Right renal pelvis (tissue), 4 donors: ENCODE data around the gene CELF2. TPM values are rescaled to one million over a fixed set of nuclear protein-coding genes. Genes with fewer than 3 reads are reported as not detected.

Experiments used
- DNase-seq, 4 donors: peaks; one replicate each; pipeline ENCODE4 v3.0.0-alpha.2; 2013; ENCODE audit warnings: low read depth in 4 of 4, low spot score in 3 of 4, missing footprints in 1 of 4
- polyA plus RNA-seq, 4 donors: library from polyadenylated mRNA; unstranded; fragments of 120-200 nt; gene quantifications; one replicate each; pipeline ENCODE4 v1.2.1, GENCODE V29; 2013; ENCODE audit not compliant: insufficient read length in 4 of 4

The CELF2 gene
- polyA plus RNA-seq, 4 donors, result 12.0 to 14.5 (median 12.3) TPM

- DNase-seq, result no peak
Measured at GRCh38 chr10:11189582-11190376, 172.1 kb downstream of the CELF2 start.

GRCh38 chr10:11191190-11191589 is 173.5 kb downstream of the CELF2 start:
- DNase-seq, result no peak

GRCh38 chr10:11191678-11192077 is 174.0 kb downstream of the CELF2 start:
- no peak for DNase-seq

- DNase-seq, result no peak
Measured at GRCh38 chr10:11192304-11193000, 174.8 kb downstream of the CELF2 start.

DNA sequence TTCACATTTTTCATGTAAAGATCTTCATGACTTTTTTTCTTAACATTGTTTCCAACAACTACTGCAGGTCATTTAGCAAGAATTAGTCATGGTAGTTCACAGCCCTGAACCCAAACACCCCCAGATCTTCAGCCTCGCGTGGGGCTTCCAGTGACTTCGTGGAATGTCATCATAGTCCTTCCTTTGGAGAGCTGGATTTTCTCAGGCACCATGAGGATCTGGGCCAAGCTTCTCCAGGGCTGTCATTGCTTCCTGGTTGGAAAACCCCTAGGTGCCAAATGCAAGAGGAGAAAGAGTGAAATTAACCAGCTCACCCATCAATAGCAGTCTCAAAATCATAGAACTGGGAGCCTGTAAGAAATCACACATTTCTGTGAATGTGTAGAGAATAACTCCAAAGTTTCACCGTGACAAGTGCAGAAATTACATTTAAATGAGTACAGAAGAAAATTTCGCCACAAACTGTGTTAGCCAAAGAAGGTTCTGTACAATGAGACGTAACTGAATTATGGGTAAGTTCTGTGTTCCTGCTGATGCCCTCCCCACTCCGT is 175.4 kb downstream of the CELF2 start:
- DNase-seq, result no peak

GRCh38 chr10:11194859-11195586 is 177.4 kb downstream of the CELF2 start:
- no peak for DNase-seq

DNA sequence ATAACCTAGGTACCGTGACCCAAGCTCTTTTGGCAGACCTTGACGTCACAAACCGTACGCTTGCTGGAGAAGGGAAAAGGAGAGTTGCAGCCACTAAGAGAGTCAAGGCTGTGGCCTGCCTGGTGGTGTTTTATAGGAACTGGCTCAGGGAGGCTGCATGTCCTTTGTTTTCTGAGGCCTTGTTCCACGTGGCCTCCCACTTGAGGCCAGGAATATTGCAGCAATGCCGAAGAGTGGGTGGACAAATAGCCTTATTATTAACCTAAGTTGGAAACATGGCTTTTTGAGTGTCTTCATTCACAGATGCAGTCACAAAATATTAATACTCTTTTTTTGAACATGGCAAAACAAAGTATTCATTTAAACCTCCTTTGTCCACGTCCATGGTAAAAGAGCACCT is 178.0 kb downstream of the CELF2 start:
- no peak for DNase-seq

GRCh38 chr10:11197266-11197712 is 179.6 kb downstream of the CELF2 start:
- DNase-seq, result no peak

DNA sequence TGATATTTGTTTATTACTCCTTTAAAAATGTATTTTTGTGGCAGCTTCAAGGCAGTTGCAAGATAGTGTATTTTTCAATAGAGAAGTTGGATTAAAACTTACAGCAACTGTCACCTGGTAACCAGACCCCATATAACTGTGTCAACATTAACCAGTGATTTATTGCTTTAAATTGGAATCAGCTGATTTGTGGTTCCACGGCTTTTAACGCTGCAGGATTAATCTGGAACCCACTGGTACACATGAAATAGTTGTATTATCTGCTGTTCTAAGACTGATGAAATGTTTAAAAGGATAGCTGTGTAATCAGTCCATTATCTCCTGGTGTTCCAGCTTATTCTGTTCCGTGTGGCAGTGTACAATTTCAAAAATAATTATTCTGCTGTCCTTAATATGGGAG is 180.2 kb downstream of the CELF2 start:
- no peak for DNase-seq

GRCh38 chr10:11201911-11202310 is 184.2 kb downstream of the CELF2 start:
- no peak for DNase-seq

GRCh38 chr10:11204351-11204942 is 186.8 kb downstream of the CELF2 start:
- peak in 2 of 4 donors; percentile 26 to 47 for DNase-seq

GRCh38 chr10:11205030-11205772 is 187.5 kb downstream of the CELF2 start:
- no peak for DNase-seq

DNA sequence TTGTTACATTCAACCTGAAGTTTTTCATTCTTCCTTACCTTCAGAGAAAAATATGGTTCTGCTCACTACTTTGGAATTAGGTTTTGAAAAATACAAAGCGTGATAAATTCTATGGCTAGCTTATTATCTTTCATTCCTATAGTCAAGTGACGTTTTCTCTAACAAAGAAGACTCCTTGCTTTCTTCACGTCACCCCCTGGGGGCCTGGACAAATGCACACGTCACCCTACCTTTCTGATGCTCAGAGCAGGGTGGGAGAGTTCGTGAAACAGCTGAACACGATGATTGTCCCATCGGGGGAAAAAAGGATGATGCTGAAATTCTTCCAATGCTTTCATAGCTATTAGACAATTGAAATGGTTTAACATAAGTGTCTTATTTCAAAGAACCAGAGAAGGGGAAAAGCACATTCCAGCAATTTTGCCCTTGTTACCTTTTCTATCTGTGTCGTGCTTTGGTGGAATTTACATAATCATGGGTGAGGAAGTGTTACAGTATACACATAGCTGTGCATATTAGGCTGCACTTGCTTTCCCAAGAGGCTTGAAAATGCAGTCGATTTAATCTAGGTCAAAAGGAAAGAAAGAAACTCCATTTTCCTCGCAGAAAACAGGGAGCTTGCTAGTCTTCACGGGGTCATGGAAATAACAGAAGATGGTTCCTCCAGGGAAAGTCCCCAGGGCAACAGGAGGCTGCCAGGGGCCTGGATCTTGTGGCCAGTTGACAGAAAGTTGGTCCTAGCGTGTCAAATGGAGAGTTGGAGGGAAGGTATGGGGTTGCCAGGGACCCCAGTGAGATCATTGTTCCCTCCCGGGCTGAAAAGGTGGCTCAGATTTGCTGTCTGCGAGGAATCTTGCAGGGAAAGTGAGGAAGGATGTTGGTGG is 189.2 kb downstream of the CELF2 start:
- no peak for DNase-seq

DNA sequence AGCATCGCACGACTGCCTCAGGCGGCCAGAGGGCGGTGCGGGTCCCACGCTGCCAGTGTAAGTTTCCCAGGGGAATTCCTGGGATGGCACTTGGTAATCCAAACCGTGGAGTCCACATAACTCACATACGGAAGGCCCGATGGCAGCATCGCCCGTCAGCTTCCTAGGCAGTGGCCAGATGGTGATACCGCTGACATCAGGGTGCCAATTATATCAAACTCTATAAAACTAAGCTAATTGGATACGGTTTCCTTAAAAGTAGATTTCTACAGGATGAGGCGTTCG is 189.8 kb downstream of the CELF2 start:
- DNase-seq, result no peak

DNA sequence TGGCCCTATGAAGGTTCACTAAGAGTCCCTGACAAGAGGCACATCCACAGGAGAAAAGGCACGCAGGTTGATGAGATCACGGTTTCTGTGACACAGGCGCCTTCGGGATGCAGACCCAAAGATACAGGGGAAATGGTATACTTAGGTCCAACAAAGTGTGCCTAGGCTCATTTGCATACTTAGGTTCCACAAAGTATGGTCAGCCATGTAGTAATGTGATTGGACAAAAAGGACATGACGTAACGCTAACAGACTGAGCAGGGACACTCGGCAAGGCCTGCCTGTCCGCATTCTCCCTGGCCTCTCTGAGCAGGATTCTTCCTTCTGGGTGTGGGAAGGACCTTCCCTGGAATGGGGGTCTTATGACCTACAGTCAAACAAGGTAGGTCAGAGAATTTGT is 190.6 kb downstream of the CELF2 start:
- no peak for DNase-seq

DNA sequence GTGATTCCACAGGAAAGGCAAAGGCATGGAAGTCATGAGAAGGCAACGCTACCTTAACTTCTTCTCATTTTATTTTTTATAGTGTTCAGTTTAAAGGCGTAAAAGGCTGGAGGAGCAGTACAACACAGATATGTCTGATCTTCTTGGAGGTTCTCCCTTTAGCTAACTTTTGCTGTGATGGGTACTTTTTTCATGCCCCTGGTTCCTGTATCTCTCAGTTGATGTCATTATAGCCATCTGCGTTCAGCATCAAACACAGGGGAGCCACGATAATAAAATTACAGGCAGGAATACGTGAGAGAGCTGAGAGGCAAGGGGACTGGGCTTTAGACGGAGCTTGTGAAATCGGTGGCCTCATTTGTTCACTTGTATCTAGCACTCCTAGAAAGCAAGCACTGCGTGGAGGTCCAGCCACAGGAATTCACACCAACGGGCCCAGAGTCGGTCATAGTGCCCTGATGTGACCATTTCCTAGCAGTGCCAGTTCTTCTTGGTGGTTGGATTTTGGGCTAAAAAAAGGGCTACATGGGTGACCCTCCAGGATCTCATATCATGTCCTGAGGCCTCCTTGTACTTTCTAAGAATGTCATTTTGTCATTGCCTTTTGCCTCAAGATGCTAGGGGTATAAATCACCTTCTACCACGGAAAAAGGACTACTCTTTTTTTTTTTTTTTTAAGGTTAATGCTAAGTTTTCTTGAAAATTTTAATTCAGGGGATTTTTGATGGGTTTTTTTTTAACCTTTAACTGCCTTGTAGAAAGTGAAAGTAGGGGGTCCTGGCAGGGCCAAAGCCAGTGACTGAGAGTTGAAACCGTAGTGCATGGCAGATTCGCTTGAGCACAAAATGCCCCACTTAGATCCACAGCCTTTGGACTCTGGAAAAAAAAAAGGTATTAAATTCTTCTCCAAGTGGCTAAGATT is 191.5 kb downstream of the CELF2 start:
- no peak for DNase-seq

DNA sequence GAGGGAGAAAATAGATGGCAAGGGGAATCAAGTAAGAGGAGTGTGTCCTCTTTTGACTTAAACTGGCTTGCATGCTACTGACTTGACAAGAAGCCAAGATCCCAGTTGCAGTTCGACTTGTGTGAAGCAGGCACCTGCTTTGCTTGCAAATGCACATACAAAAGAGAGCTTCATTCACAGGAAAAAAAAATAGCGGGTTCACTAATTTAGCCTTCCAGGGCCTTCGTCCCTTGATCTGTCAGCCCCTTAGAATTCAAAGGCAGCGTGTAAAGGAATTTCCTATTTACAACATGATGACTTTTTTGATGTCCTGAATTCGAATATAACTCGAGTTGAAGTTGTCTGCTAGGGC is 192.1 kb downstream of the CELF2 start:
- no peak for DNase-seq

GRCh38 chr10:11210211-11210922 is 192.7 kb downstream of the CELF2 start:
- DNase-seq, result no peak
